ENCODE measurements around the gene PCDHGA8. TPM values are rescaled to one million over a fixed set of nuclear protein-coding genes. Genes with fewer than 3 reads are reported as not detected.

PCDHGA8 gene
- total RNA-seq, 4 donors from 2014 or later: 3.0 to 6.8 (median 3.6) TPM

- no peak for TF ChIP-seq EP300 (IDR thresholded peaks at IDR 0.05)
- TF ChIP-seq CTCF (IDR thresholded peaks at IDR 0.05): no peak
- no peak for TF ChIP-seq POLR2AphosphoS5 (IDR thresholded peaks at IDR 0.05)
- TF ChIP-seq POLR2A (IDR thresholded peaks at IDR 0.05): no peak
- Histone ChIP-seq H3K9me3 (peaks cover 0 to 98% (median 11%) of the 10 kb centered on the region in 3 donors), H3K27me3 (no peaks in the 10 kb centered on the region), H3K27ac (no peak overlapping the region), H3K36me3 (peaks cover 0 to 4% of the 10 kb centered on the region in 2 donors), H3K4me1 (peaks cover 0 to 14% (median 0%) of the 10 kb centered on the region in 3 donors), H3K4me3 (no peak overlapping the region)
- no peak for ATAC-seq
- WGBS, 2 donors (ENCODE audit: low coverage in 1 of 2): 52 to 56% methylated on average over 2 of the region's 2 CpGs
Measured at GRCh38 chr5:141434006-141434405, 41.6 kb downstream of the PCDHGA8 start.

GRCh38 chr5:141437221-141437620 lies 44.8 kb downstream of the PCDHGA8 start:
- H3K27ac ChIP-seq: no peak overlapping the region
- peaks cover 0 to 98% (median 2%) of the 10 kb centered on the region in 3 donors for H3K9me3 ChIP-seq
- TF ChIP-seq CTCF (IDR thresholded peaks at IDR 0.05) (no peak), EP300 (IDR thresholded peaks at IDR 0.05) (no peak), POLR2AphosphoS5 (IDR thresholded peaks at IDR 0.05) (no peak), POLR2A (IDR thresholded peaks at IDR 0.05) (no peak)
- H3K4me3 ChIP-seq: no peak overlapping the region
- no peak for ATAC-seq
- WGBS, 2 donors (ENCODE audit: low coverage in 1 of 2): 72 to 91% methylated on average over 2 of the region's 2 CpGs
- no peaks in the 10 kb centered on the region for H3K4me1 ChIP-seq
- no peaks in the 10 kb centered on the region for H3K27me3 ChIP-seq
- H3K36me3 ChIP-seq: peaks cover 0 to 19% of the 10 kb centered on the region in 2 donors

- ATAC-seq: no peak
- no peak for TF ChIP-seq EP300 (IDR thresholded peaks at IDR 0.05)
- TF ChIP-seq POLR2A (IDR thresholded peaks at IDR 0.05): no peak
- TF ChIP-seq POLR2AphosphoS5 (IDR thresholded peaks at IDR 0.05): no peak
- no peak for TF ChIP-seq CTCF (IDR thresholded peaks at IDR 0.05)
- 63 to 75% methylated on average over 7 of the region's 10 CpGs for WGBS, 2 donors (ENCODE audit: low coverage in 1 of 2)
- H3K4me1 ChIP-seq: no peaks in the 10 kb centered on the region
- no peak overlapping the region for H3K4me3 ChIP-seq
- H3K27ac ChIP-seq: no peak overlapping the region
- peaks cover 0 to 19% of the 10 kb centered on the region in 2 donors for H3K36me3 ChIP-seq
- H3K27me3 ChIP-seq: no peaks in the 10 kb centered on the region
- H3K9me3 ChIP-seq: peaks cover 0 to 92% (median 2%) of the 10 kb centered on the region in 3 donors
Measured at GRCh38 chr5:141439411-141440141, 47.1 kb downstream of the PCDHGA8 start.

- 94 to 95% methylated on average over 8 to 9 of the region's 9 CpGs for WGBS, 2 donors (ENCODE audit: low coverage in 1 of 2)
- TF ChIP-seq EP300 (IDR thresholded peaks at IDR 0.05) (no peak), POLR2A (IDR thresholded peaks at IDR 0.05) (no peak), POLR2AphosphoS5 (IDR thresholded peaks at IDR 0.05) (no peak), CTCF (IDR thresholded peaks at IDR 0.05) (no peak)
- H3K4me1 ChIP-seq: no peaks in the 10 kb centered on the region
- no peaks in the 10 kb centered on the region for H3K27me3 ChIP-seq
- H3K36me3 ChIP-seq: peaks cover 0 to 19% of the 10 kb centered on the region in 2 donors
- no peak overlapping the region for H3K4me3 ChIP-seq
- peaks cover 0 to 92% (median 2%) of the 10 kb centered on the region in 3 donors for H3K9me3 ChIP-seq
- no peak for ATAC-seq
- no peak overlapping the region for H3K27ac ChIP-seq
Measured at GRCh38 chr5:141440341-141440740, 47.9 kb downstream of the PCDHGA8 start.

Data from gastroesophageal sphincter (tissue), 4 donors.